GM12864 (cell line): Measurements from ENCODE around the gene HIF1AN.

Experiments
- DNase-seq: peaks from one replicate; pipeline ENCODE4 v3.0.0-alpha.2; 2011; ENCODE audit warnings: low read depth
- H3K4me3 ChIP-seq: 2 replicates; pipeline ENCODE4 v1.5.1; 2011; ENCODE audit warnings: mild to moderate bottlenecking, low read depth, low read length, control low read depth
- CTCF ChIP-seq: IDR thresholded peaks from 2 replicates; pipeline ENCODE4 v1.5.1; 2011; ENCODE audit warnings: low read depth, mild to moderate bottlenecking, moderate library complexity, low read length, control low read depth, inconsistent platforms; ENCODE audit errors: missing control alignments

HIF1AN gene

DNA sequence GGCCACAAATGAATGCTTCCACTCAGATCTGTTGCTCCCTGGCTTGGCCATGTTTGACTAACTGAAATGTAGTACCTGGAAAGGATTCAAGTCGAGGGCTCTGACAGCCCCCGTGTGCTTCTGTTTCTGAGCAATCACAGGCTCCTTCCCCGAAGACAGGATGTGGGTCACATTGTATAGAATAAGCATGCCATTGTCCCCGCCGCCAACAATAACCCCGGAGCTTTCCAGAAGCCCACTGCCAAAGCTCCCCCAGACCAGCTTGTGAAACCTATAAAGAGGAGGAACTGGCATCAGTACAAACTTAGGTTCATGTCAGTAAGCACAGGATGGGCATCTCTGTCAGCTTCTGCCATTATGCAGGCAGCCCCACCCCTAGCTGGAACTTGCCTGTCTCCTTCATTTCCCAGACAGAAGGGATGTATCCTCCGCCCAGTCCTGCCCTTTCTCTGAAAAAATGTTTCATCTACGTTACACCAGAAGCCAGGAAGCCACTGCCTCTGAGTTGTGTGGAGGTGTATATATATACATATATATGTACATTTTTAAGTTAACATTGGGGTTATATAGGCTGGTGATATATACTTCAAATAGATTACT is 26.4 kb upstream of the HIF1AN start:
- no peak for DNase-seq
- no peak overlapping the region for H3K4me3 ChIP-seq
- TF ChIP-seq CTCF = no peak

DNA sequence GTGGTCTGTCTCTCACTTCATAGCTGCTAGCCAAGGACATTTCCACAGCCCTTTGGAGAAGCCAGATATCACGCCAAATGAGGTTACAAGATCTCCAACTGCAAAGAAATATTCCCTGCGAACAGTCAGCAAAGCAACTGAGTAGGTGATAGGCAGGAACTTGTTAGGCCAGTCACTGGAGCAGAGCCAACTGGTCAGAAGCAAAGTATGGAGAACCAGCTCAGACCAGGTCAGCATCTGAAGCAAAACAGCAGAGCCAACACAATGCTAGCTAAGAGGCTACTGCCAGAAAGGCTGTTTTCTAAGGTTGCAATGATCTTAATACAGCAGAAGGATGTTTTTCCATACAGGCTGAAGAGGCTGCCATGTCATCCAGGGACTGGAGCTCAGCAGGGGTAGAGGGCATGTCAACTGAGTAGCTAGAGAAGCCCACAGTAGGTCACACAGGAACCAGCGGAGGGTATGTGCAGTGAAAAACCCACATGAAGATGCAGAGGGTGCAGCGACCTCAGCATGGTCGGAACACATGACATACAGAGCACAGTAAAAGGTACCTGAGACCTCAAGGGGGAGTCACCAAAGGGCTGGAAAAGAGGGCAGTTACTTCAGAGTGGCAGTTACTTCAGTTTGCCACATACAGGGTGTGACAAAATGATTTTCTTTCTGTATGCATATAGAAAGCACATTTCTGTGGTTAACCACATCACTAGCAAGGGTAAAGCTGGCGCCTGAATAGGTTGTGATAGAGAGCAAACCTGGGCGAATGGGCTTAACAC is 25.0 kb upstream of the HIF1AN start:
- no peak overlapping the region for H3K4me3 ChIP-seq
- no peak for DNase-seq
- TF ChIP-seq CTCF = no peak

- DNase-seq = no peak
- H3K4me3 ChIP-seq = no peak overlapping the region
- TF ChIP-seq CTCF = no peak
Observed at GRCh38 chr10:100515612-100516011, 20.1 kb upstream of the HIF1AN start.

DNA sequence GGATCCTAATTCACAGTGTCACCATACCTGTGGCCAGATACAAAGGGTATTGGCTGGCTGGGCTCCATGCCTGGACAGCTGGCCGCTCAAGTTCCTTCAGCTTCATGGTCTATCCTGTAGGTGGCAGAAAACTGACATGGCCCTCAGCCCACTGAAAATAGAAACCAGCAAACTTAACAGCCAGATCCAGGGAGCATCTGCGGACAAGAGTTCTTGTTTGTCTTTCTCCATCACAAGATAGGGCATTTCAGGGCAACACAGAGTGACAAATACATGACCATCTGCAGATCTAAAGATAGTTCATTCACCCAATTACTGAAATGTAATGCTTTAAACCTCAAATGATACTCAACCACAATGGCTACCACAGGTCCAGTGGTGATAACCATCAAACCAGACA is 18.9 kb upstream of the HIF1AN start:
- no peak for TF ChIP-seq CTCF
- no peak overlapping the region for H3K4me3 ChIP-seq
- no peak for DNase-seq

DNA sequence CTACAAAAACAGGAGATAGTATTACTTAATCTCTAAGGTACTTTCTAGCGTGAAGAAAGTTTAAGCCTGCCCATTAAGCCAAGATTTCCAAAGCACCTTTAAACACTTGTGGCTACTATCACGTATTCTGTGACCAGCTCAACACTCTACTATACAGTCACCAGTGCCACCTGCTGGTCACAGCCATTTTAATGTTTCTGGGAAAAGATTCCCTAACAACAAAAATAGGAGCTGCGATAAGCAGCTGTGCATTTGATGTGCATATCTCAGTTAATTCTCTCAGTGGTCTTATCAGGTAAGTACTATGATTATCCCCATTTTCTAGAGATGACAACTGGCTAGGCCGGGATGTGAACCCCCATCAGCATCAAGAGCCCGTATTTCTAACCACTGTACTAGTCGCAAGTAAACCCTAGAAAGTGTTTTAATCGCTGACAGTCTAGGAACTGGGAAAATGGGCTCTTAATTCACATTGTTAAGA is 16.9 kb upstream of the HIF1AN start:
- H3K4me3 ChIP-seq = no peak overlapping the region
- peak; percentile 67 for TF ChIP-seq CTCF
- no peak for DNase-seq

- no peak for TF ChIP-seq CTCF
- no peak for DNase-seq
- H3K4me3 ChIP-seq = no peak within 1 kb of the TSS
Observed at GRCh38 chr10:100519311-100520051, 16.3 kb upstream of the HIF1AN start, which contains the start of gene SEC31B. SEC31B (minus strand) TSS chr10:100519861; CDS start chr10:100516952, 2,909 bp downstream.
